HepG2 (cell line): ENCODE measurements around the gene COL2A1. TPM values are rescaled to one million over a fixed set of nuclear protein-coding genes. Genes with fewer than 3 reads are reported as not detected.

Experiments
- CHD4 ChIP-seq: fragments of 200-600 bp; sonication (generic); IDR thresholded peaks from 2 replicates; pipeline ENCODE4 v1.7.0; 2017; ENCODE audit warnings: mild to moderate bottlenecking, low read length, borderline replicate concordance
- HNF4A ChIP-seq: sonication (generic); formaldehyde crosslinking; IDR thresholded peaks from 2 replicates; pipeline ENCODE4 v1.4.0; 2020; ENCODE audit warnings: missing genetic modification reagents
- IRX3 ChIP-seq: sonication (generic); formaldehyde crosslinking; IDR thresholded peaks from 2 replicates; pipeline ENCODE4 v1.8.1; 2023; ENCODE audit warnings: mild to moderate bottlenecking, low read depth, missing genetic modification reagents, borderline replicate concordance
- NR3C1 ChIP-seq: sonication (generic); formaldehyde crosslinking; IDR thresholded peaks from 2 replicates; pipeline ENCODE4 v1.4.0; 2020; ENCODE audit warnings: missing genetic modification reagents
- NRL ChIP-seq: sonication (generic); formaldehyde crosslinking; IDR thresholded peaks from 2 replicates; pipeline ENCODE4 v1.5.0; 2020; ENCODE audit warnings: missing genetic modification reagents, mild to moderate bottlenecking, moderate library complexity, borderline replicate concordance
- POLR2AphosphoS2 ChIP-seq: IDR thresholded peaks from 2 replicates; pipeline ENCODE4 v1.6.1; 2011; ENCODE audit warnings: low read depth, low read length, improper control_type of control experiment
- RBFOX2 ChIP-seq: fragments of 200-400 bp; formaldehyde crosslinking; IDR thresholded peaks from 2 replicates; pipeline ENCODE4 v1.6.1; 2017; ENCODE audit warnings: low read depth, mild to moderate bottlenecking, low read length
- SETDB1 ChIP-seq: sonication (generic); formaldehyde crosslinking; IDR thresholded peaks from 2 replicates; pipeline ENCODE4 v1.5.1; 2020; ENCODE audit warnings: missing genetic modification reagents, mild to moderate bottlenecking, borderline replicate concordance
- TFE3 ChIP-seq: IDR thresholded peaks from 2 replicates; pipeline ENCODE4 v1.6.1; 2016
- TRAFD1 ChIP-seq: sonication (generic); formaldehyde crosslinking; IDR thresholded peaks from 2 replicates; pipeline ENCODE4 v1.5.1; 2020; ENCODE audit warnings: missing genetic modification reagents, mild to moderate bottlenecking, borderline replicate concordance
- ZNF230 ChIP-seq: sonication (generic); formaldehyde crosslinking; IDR thresholded peaks from 2 replicates; pipeline ENCODE4 v1.4.0; 2020; ENCODE audit warnings: mild to moderate bottlenecking, missing genetic modification reagents
- ZNF431 ChIP-seq: sonication (generic); formaldehyde crosslinking; IDR thresholded peaks from 2 replicates; pipeline ENCODE4 v1.9.0; 2022; ENCODE audit warnings: missing genetic modification reagents, low read depth, mild to moderate bottlenecking, borderline replicate concordance
- ZNF552 ChIP-seq: sonication (generic); formaldehyde crosslinking; IDR thresholded peaks from 2 replicates; pipeline ENCODE4 v1.9.0; 2022; ENCODE audit warnings: missing genetic modification reagents, mild to moderate bottlenecking, borderline replicate concordance
- ZNF788 ChIP-seq: sonication (generic); formaldehyde crosslinking; IDR thresholded peaks from 2 replicates; pipeline ENCODE4 v1.5.0; 2020; ENCODE audit warnings: mild to moderate bottlenecking, missing genetic modification reagents, borderline replicate concordance
- ZNF879 ChIP-seq: sonication (generic); formaldehyde crosslinking; IDR thresholded peaks from 2 replicates; pipeline ENCODE4 v1.8.1; 2023; ENCODE audit warnings: missing genetic modification reagents
- polyA plus RNA-seq, 8 experiments: library from polyadenylated mRNA; depleted of rRNA in 3 of 8; stranded (reverse) in 7 of 8; unstranded in 1 of 8; fragments of >200 nt; fragmentation: Illumina TruSeq in 4 of 8; extraction: Trizol in 4 of 8; gene quantifications; 2 replicates each; pipeline versions ENCODE4 v1.2.1 to v1.2.3, GENCODE V29; 2011 to 2016; ENCODE audit warnings: low read depth in 4 of 8, missing spikeins in 1 of 8, mixed read lengths in 1 of 8; ENCODE audit not compliant: insufficient read depth in 1 of 8
- total RNA-seq, 5 experiments: library from RNA; depleted of rRNA; stranded (reverse); fragments of >200 nt; fragmentation: Illumina TruSeq; extraction: Trizol; gene quantifications; 2 replicates each; pipeline ENCODE4 v1.2.3, GENCODE V29; 2016; ENCODE audit warnings: low read depth in 1 of 5
- TF ChIP-seq, protein P1 (sequence below): sonication (generic); formaldehyde crosslinking; IDR thresholded peaks from 2 replicates; pipeline ENCODE4 v1.5.1; 2020; ENCODE audit warnings: mild to moderate bottlenecking, missing genetic modification reagents, moderate library complexity
- TF ChIP-seq, protein P2 (sequence below): sonication (generic); formaldehyde crosslinking; IDR thresholded peaks from 2 replicates; pipeline ENCODE4 v1.5.1; 2020; ENCODE audit warnings: mild to moderate bottlenecking, missing genetic modification reagents

COL2A1 gene
- total and polyA plus RNA-seq, 2 of the 13 experiments (the other 11 are each of a cell fraction or from before 2014, with no cell fraction given) = 7.4 to 38.3 TPM

- TF ChIP-seq HNF4A (CRISPR knock-in tag) (peak; percentile 35; the same call in 1 of the 2 replicates), SETDB1 (no peak), CHD4 (no peak), ZNF552 (CRISPR knock-in tag) (peak; percentile 84; the same call in 1 of the 2 replicates), NRL (CRISPR knock-in tag) (peak; percentile 36; the same call in 1 of the 2 replicates), ZNF788 (peak; percentile 72; the same call in 1 of the 2 replicates), TRAFD1 (CRISPR knock-in tag) (no peak), RBFOX2 (peak; percentile 76), IRX3 (CRISPR knock-in tag) (peak; percentile 69; the same call in 1 of the 2 replicates), ZNF431 (no peak), TFE3 (0 out of 2 replicates have a peak, but pooled peaks have one; percentile 21), POLR2AphosphoS2 (no peak), ZNF230 (CRISPR knock-in tag) (peak; percentile 81; the same call in 1 of the 2 replicates), ZNF879 (CRISPR knock-in tag) (no peak), NR3C1 (no peak)
- TF ChIP-seq, protein P1, sequence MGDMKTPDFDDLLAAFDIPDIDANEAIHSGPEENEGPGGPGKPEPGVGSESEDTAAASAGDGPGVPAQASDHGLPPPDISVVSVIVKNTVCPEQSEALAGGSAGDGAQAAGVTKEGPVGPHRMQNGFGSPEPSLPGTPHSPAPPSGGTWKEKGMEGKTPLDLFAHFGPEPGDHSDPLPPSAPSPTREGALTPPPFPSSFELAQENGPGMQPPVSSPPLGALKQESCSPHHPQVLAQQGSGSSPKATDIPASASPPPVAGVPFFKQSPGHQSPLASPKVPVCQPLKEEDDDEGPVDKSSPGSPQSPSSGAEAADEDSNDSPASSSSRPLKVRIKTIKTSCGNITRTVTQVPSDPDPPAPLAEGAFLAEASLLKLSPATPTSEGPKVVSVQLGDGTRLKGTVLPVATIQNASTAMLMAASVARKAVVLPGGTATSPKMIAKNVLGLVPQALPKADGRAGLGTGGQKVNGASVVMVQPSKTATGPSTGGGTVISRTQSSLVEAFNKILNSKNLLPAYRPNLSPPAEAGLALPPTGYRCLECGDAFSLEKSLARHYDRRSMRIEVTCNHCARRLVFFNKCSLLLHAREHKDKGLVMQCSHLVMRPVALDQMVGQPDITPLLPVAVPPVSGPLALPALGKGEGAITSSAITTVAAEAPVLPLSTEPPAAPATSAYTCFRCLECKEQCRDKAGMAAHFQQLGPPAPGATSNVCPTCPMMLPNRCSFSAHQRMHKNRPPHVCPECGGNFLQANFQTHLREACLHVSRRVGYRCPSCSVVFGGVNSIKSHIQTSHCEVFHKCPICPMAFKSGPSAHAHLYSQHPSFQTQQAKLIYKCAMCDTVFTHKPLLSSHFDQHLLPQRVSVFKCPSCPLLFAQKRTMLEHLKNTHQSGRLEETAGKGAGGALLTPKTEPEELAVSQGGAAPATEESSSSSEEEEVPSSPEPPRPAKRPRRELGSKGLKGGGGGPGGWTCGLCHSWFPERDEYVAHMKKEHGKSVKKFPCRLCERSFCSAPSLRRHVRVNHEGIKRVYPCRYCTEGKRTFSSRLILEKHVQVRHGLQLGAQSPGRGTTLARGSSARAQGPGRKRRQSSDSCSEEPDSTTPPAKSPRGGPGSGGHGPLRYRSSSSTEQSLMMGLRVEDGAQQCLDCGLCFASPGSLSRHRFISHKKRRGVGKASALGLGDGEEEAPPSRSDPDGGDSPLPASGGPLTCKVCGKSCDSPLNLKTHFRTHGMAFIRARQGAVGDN = peak; percentile 97
- TF ChIP-seq, protein P2, sequence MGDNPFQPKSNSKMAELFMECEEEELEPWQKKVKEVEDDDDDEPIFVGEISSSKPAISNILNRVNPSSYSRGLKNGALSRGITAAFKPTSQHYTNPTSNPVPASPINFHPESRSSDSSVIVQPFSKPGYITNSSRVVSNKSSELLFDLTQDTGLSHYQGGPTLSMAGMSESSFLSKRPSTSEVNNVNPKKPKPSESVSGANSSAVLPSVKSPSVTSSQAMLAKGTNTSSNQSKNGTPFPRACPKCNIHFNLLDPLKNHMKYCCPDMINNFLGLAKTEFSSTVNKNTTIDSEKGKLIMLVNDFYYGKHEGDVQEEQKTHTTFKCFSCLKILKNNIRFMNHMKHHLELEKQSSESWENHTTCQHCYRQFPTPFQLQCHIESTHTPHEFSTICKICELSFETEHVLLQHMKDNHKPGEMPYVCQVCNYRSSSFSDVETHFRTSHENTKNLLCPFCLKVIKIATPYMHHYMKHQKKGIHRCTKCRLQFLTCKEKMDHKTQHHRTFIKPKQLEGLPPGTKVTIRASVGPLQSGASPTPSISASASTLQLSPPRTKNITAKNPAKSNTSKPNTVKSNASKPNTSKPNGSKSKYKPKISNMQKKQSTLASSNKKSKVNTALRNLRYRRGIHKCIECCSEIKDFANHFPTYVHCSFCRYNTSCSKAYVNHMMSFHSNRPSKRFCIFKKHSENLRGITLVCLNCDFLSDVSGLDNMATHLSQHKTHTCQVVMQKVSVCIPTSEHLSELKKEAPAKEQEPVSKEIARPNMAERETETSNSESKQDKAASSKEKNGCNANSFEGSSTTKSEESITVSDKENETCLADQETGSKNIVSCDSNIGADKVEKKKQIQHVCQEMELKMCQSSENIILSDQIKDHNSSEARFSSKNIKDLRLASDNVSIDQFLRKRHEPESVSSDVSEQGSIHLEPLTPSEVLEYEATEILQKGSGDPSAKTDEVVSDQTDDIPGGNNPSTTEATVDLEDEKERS (CRISPR knock-in tag) = no peak
Observed at GRCh38 chr12:47963340-47964040, 40.8 kb downstream of the COL2A1 start, which contains the start of gene TMEM106C (continued).
